GM23338 (cell line): ENCODE data around the gene GLUD1. TPM values are rescaled to one million over a fixed set of nuclear protein-coding genes. Genes with fewer than 3 reads are reported as not detected.

Experiments
- ATAC-seq: fragments of 200-7000 bp; cut with Tn5 transposase; 3 replicates; pipeline ENCODE4 v1.9.1; 2020
- DNase-seq: peaks from one replicate; pipeline ENCODE4 v3.0.0-alpha.2; 2015; ENCODE audit warnings: low spot score
- H2AFZ ChIP-seq: fragments of 200-600 bp; sonication (generic); 2 replicates; pipeline ENCODE4 v1.8.0; 2016; ENCODE audit warnings: antibody characterized with exemption, mild to moderate bottlenecking, moderate library complexity
- H3F3A ChIP-seq: fragments of 200-600 bp; sonication (generic); replicated peaks from 2 replicates; pipeline ENCODE4 v1.8.0; 2017; ENCODE audit warnings: antibody characterized with exemption, mixed run types, low read depth
- H3K27ac ChIP-seq: fragments of 200-600 bp; sonication (generic); 2 replicates; pipeline ENCODE4 v1.6.1; 2016; ENCODE audit warnings: low read depth
- H3K27me3 ChIP-seq: fragments of 200-600 bp; sonication (generic); 2 replicates; pipeline ENCODE4 v1.8.0; 2016; ENCODE audit warnings: mild to moderate bottlenecking, mixed run types, moderate library complexity; ENCODE audit not compliant: insufficient read depth
- H3K36me3 ChIP-seq: fragments of 200-600 bp; sonication (generic); 2 replicates; pipeline ENCODE4 v1.8.0; 2016; ENCODE audit warnings: mild to moderate bottlenecking; ENCODE audit not compliant: insufficient read depth
- H3K4me1 ChIP-seq: fragments of 200-600 bp; sonication (generic); 2 replicates; pipeline ENCODE4 v1.8.0; 2016; ENCODE audit warnings: mild to moderate bottlenecking, moderate library complexity; ENCODE audit not compliant: insufficient read depth
- H3K4me2 ChIP-seq: fragments of 200-600 bp; sonication (generic); 2 replicates; pipeline ENCODE4 v1.7.1; 2017; ENCODE audit warnings: mixed run types
- H3K4me3 ChIP-seq: fragments of 200-600 bp; sonication (generic); 2 replicates; pipeline ENCODE4 v1.6.1; 2016; ENCODE audit warnings: mixed run types
- H3K79me2 ChIP-seq: fragments of 200-600 bp; sonication (generic); replicated peaks from 2 replicates; pipeline ENCODE4 v1.8.0; 2017; ENCODE audit warnings: mild to moderate bottlenecking; ENCODE audit not compliant: insufficient read depth
- H3K9me2 ChIP-seq: fragments of 200-600 bp; sonication (generic); 2 replicates; pipeline ENCODE4 v1.8.0; 2017; ENCODE audit not compliant: insufficient read depth
- H4K20me1 ChIP-seq: fragments of 200-600 bp; sonication (generic); replicated peaks from 2 replicates; pipeline ENCODE4 v1.8.0; 2017; ENCODE audit warnings: mild to moderate bottlenecking; ENCODE audit not compliant: insufficient read depth
- H3K27ac Mint-ChIP-seq: 2 replicates; pipeline ENCODE4 v1.8.0; 2020; ENCODE audit warnings: inconsistent platforms, mild to moderate bottlenecking, moderate library complexity, mixed read lengths
- H3K27me3 Mint-ChIP-seq: 3 replicates; pipeline ENCODE4 v1.8.0; 2022; ENCODE audit warnings: low read depth, mild to moderate bottlenecking, moderate library complexity, mixed read lengths, inconsistent platforms; ENCODE audit not compliant: insufficient read depth, poor library complexity
- H3K36me3 Mint-ChIP-seq: 3 replicates; pipeline ENCODE4 v1.8.0; 2021; ENCODE audit warnings: low read depth, mild to moderate bottlenecking, inconsistent platforms, moderate library complexity, mixed read lengths
- H3K4me1 Mint-ChIP-seq: 3 replicates; pipeline ENCODE4 v1.8.0; 2020; ENCODE audit warnings: mild to moderate bottlenecking, inconsistent platforms, mixed read lengths
- H3K4me3 Mint-ChIP-seq: 3 replicates; pipeline ENCODE4 v1.8.0; 2021; ENCODE audit warnings: moderate library complexity, mild to moderate bottlenecking, inconsistent platforms, mixed read lengths
- H3K9me3 Mint-ChIP-seq: 3 replicates; pipeline ENCODE4 v1.8.0; 2020; ENCODE audit warnings: moderate library complexity, mild to moderate bottlenecking, inconsistent platforms, mixed read lengths
- CREB1 ChIP-seq: fragments of 250-450 bp; sonication (Bioruptor Pico); IDR thresholded peaks from 2 replicates; pipeline ENCODE4 v1.5.0; 2020; ENCODE audit warnings: low read depth, mild to moderate bottlenecking, moderate library complexity
- CTCF ChIP-seq, 2 experiments: fragments of 200-600 bp in 1 of 2; sonication (generic) in 1 of 2; conservative IDR thresholded peaks; 2 replicates each; pipeline versions ENCODE4 v1.5.1 to v1.6.1; 2016 to 2017; ENCODE audit warnings: antibody characterized with exemption in 2 of 2, low read depth in 2 of 2, mild to moderate bottlenecking in 2 of 2, moderate library complexity in 1 of 2
- ETS1 ChIP-seq: IDR thresholded peaks from 2 replicates; pipeline ENCODE4 v1.6.1; 2016; ENCODE audit warnings: antibody characterized with exemption
- EZH2 ChIP-seq: fragments of 200-600 bp; sonication (generic); IDR thresholded peaks from one replicate; pipeline ENCODE4 v1.8.0; 2017; ENCODE audit warnings: antibody characterized with exemption, mild to moderate bottlenecking, low read depth; ENCODE audit not compliant: unreplicated experiment
- EZH2phosphoT487 ChIP-seq: fragments of 200-600 bp; sonication (generic); IDR thresholded peaks from one replicate; pipeline ENCODE4 v1.8.1; 2018; ENCODE audit warnings: antibody characterized with exemption; ENCODE audit not compliant: unreplicated experiment
- JUNB ChIP-seq: IDR thresholded peaks from one replicate; pipeline ENCODE4 v1.6.1; 2016; ENCODE audit warnings: antibody characterized with exemption; ENCODE audit not compliant: unreplicated experiment
- NANOG ChIP-seq: IDR thresholded peaks from 2 replicates; pipeline ENCODE4 v1.6.1; 2016; ENCODE audit warnings: antibody characterized with exemption, borderline replicate concordance
- POLR2AphosphoS5 ChIP-seq: IDR thresholded peaks from 2 replicates; pipeline ENCODE4 v1.6.1; 2016; ENCODE audit warnings: antibody characterized with exemption, low read depth
- REST ChIP-seq: IDR thresholded peaks from one replicate; pipeline ENCODE4 v1.6.1; 2018; ENCODE audit warnings: antibody characterized with exemption; ENCODE audit not compliant: unreplicated experiment
- STAT1 ChIP-seq: IDR thresholded peaks from one replicate; pipeline ENCODE4 v1.6.1; 2016; ENCODE audit warnings: antibody characterized with exemption; ENCODE audit not compliant: unreplicated experiment
- ZNF114 ChIP-seq: fragments of 250-450 bp; sonication (Bioruptor Pico); IDR thresholded peaks from 2 replicates; pipeline ENCODE4 v1.5.0; 2020; ENCODE audit warnings: mild to moderate bottlenecking, moderate library complexity
- ZNF331 ChIP-seq: fragments of 250-450 bp; sonication (Bioruptor Pico); IDR thresholded peaks from 2 replicates; pipeline ENCODE4 v1.5.0; 2020; ENCODE audit warnings: low read depth, mild to moderate bottlenecking, moderate library complexity
- ZNF462 ChIP-seq: fragments of 250-450 bp; sonication (Bioruptor Pico); IDR thresholded peaks from 2 replicates; pipeline ENCODE4 v1.5.0; 2020; ENCODE audit warnings: mild to moderate bottlenecking, moderate library complexity
- polyA plus RNA-seq: library from polyadenylated mRNA; unstranded; fragments of >200 nt; fragmentation: Nextera tagmentation; extraction: Ambion mirVana; gene quantifications from 2 replicates; pipeline ENCODE4 v1.2.1, GENCODE V29; 2016
- total RNA-seq: library from RNA; depleted of rRNA; stranded (reverse); fragments of >200 nt; shearing (Covaris generic); gene quantifications from 2 replicates; pipeline ENCODE4 v1.2.3, GENCODE V29; 2014

The GLUD1 gene
- total and polyA plus RNA-seq, 2 experiments from 2014 or later: 44.7 to 144 TPM

GRCh38 chr10:87066865-87067264 is 27.8 kb downstream of the GLUD1 start:
- H3K4me1 Mint-ChIP-seq: no peaks in the 10 kb centered on the region
- no peak overlapping the region for H3K27ac Mint-ChIP-seq
- Histone ChIP-seq H3K27me3 (no peaks in the 10 kb centered on the region), H3K4me2 (no peak overlapping the region), H3K4me1 (no peaks in the 10 kb centered on the region), H4K20me1 (peaks cover 5% of the 10 kb centered on the region; the same call in 1 of the 2 replicates), H3K27ac (no peak overlapping the region), H3K36me3 (peaks cover 34% of the 10 kb centered on the region), H3K9me2 (no peaks in the 10 kb centered on the region), H3K4me3 (no peak overlapping the region), H3K79me2 (no peaks in the 10 kb centered on the region), H2AFZ (no peak overlapping the region), H3F3A (no peaks in the 10 kb centered on the region)
- DNase-seq (no peak), ATAC-seq (no peak)
- H3K9me3 Mint-ChIP-seq: no peaks in the 10 kb centered on the region
- no peaks in the 10 kb centered on the region for H3K27me3 Mint-ChIP-seq
- H3K4me3 Mint-ChIP-seq: no peak overlapping the region
- TF ChIP-seq ZNF462 (no peak), ZNF331 (CRISPR knock-in tag) (no peak), ETS1 (no peak), ZNF114 (CRISPR knock-in tag) (no peak), EZH2 (no peak), POLR2AphosphoS5 (no peak), STAT1 (no peak), JUNB (no peak), EZH2phosphoT487 (no peak), REST (no peak), NANOG (no peak), CREB1 (no peak), CTCF (conservative IDR thresholded peaks at IDR 0.05; ENCODE audit: low read depth in 2 of 2) (no peak)
- peaks cover 57% of the 10 kb centered on the region for H3K36me3 Mint-ChIP-seq
